PFSK-1 (cell line): ENCODE results near the gene DOC2B.

Experiments used
- FOXP2 ChIP-seq: optimal IDR thresholded peaks from 2 replicates; pipeline ENCODE3; 2011; ENCODE audit warnings: borderline replicate concordance, control low read depth, inconsistent platforms; ENCODE audit not compliant: insufficient read depth; ENCODE audit errors: extremely low read length, extremely low read depth
- POLR2AphosphoS5 ChIP-seq: IDR thresholded peaks from 2 replicates; pipeline ENCODE4 v1.6.1; 2012; ENCODE audit warnings: low read depth, mild to moderate bottlenecking, control low read depth, low read length, moderate library complexity
- REST ChIP-seq, 2 experiments: IDR thresholded peaks; 2 replicates each; pipeline versions ENCODE4 v1.6.1 to v1.8.0; 2011 to 2012; ENCODE audit warnings: low read depth in 2 of 2, low read length in 2 of 2, control low read depth in 1 of 2, inconsistent platforms in 1 of 2, mild to moderate bottlenecking in 1 of 2, moderate library complexity in 1 of 2; ENCODE audit not compliant: insufficient read depth in 1 of 2
- SIN3A ChIP-seq: IDR thresholded peaks from 2 replicates; pipeline ENCODE4 v1.6.1; 2012; ENCODE audit warnings: mild to moderate bottlenecking, low read length, moderate library complexity, borderline replicate concordance; ENCODE audit not compliant: insufficient read depth
- TAF1 ChIP-seq: IDR thresholded peaks from 2 replicates; pipeline ENCODE4 v1.6.1; 2012; ENCODE audit warnings: low read length, control low read depth, borderline replicate concordance; ENCODE audit not compliant: insufficient read depth

DOC2B gene

GRCh38 chr17:178292-179065 lies 3.0 kb downstream of the DOC2B start:
- no peak for TF ChIP-seq SIN3A
- TF ChIP-seq REST (IDR thresholded peaks at IDR 0.05; ENCODE audit: insufficient read depth in 1 of 2, low read depth in 2 of 2, low read length in 2 of 2): no peak
- no peak for TF ChIP-seq POLR2AphosphoS5
- TF ChIP-seq FOXP2: no peak

GRCh38 chr17:177762-178161 lies 3.7 kb downstream of the DOC2B start:
- no peak for TF ChIP-seq FOXP2
- TF ChIP-seq POLR2AphosphoS5: no peak
- TF ChIP-seq REST (IDR thresholded peaks at IDR 0.05; ENCODE audit: insufficient read depth in 1 of 2, low read depth in 2 of 2, low read length in 2 of 2): no peak
- TF ChIP-seq TAF1: no peak
- TF ChIP-seq SIN3A: no peak

- TF ChIP-seq FOXP2: no peak
- no peak for TF ChIP-seq SIN3A
- TF ChIP-seq POLR2AphosphoS5: no peak
- no peak for TF ChIP-seq REST (IDR thresholded peaks at IDR 0.05; ENCODE audit: insufficient read depth in 1 of 2, low read depth in 2 of 2, low read length in 2 of 2)
- TF ChIP-seq TAF1: no peak
Observed at GRCh38 chr17:177155-177554, 4.3 kb downstream of the DOC2B start.

- TF ChIP-seq FOXP2 (no peak), TAF1 (no peak), SIN3A (no peak), POLR2AphosphoS5 (no peak), REST (IDR thresholded peaks at IDR 0.05; ENCODE audit: insufficient read depth in 1 of 2, low read depth in 2 of 2, low read length in 2 of 2) (no peak)
Observed at GRCh38 chr17:173166-173911, 8.1 kb downstream of the DOC2B start.
